NCI-H2081 (cell line): Measurements from ENCODE around the gene PCSK4.

Source experiments
- DNase-seq, 2 experiments: peaks; one replicate each; lab custom pipeline; 2025; lab: John Stamatoyannopoulos, UW

The PCSK4 gene

GRCh38 chr19:1470305-1471009, 19.7 kb downstream of the PCSK4 start:
- peak; percentile 71 to 87 for DNase-seq

GRCh38 chr19:1470055-1470304, 20.2 kb downstream of the PCSK4 start:
- DNase-seq: no peak

GRCh38 chr19:1469255-1470054, 20.7 kb downstream of the PCSK4 start:
- DNase-seq: no peak

- no peak for DNase-seq
Measured at GRCh38 chr19:1468821-1469254, 21.3 kb downstream of the PCSK4 start.

- DNase-seq: no peak
Measured at GRCh38 chr19:1468274-1468820, 21.8 kb downstream of the PCSK4 start.

GRCh38 chr19:1467490-1468273, 22.5 kb downstream of the PCSK4 start:
- no peak for DNase-seq

- no peak for DNase-seq
Measured at GRCh38 chr19:1467215-1467489, 23.0 kb downstream of the PCSK4 start.

- DNase-seq: no peak
Measured at GRCh38 chr19:1466461-1467214, 23.5 kb downstream of the PCSK4 start.

GRCh38 chr19:1466018-1466460, 24.1 kb downstream of the PCSK4 start:
- DNase-seq: no peak

- DNase-seq: no peak
Measured at GRCh38 chr19:1465191-1466016, 24.7 kb downstream of the PCSK4 start.

GRCh38 chr19:1461862-1462261, 28.3 kb downstream of the PCSK4 start:
- no peak for DNase-seq

- DNase-seq: no peak
Measured at GRCh38 chr19:1460033-1460995, 29.8 kb downstream of the PCSK4 start.

- DNase-seq: no peak
Measured at GRCh38 chr19:1459479-1459878, 30.7 kb downstream of the PCSK4 start.

GRCh38 chr19:1457892-1458291, 32.3 kb downstream of the PCSK4 start:
- DNase-seq: no peak

- no peak for DNase-seq
Measured at GRCh38 chr19:1457031-1457739, 33.0 kb downstream of the PCSK4 start.

- DNase-seq: no peak
Measured at GRCh38 chr19:1456121-1456900, 33.8 kb downstream of the PCSK4 start.

GRCh38 chr19:1455336-1456120, 34.6 kb downstream of the PCSK4 start:
- DNase-seq: peak; percentile 35 to 54

- DNase-seq: peak in 1 of 2 experiments; percentile 43
Measured at GRCh38 chr19:1455002-1455335, 35.2 kb downstream of the PCSK4 start.
